GM12801 (cell line): ENCODE data around the gene PDZRN3.

Source experiments
- CTCF ChIP-seq: IDR thresholded peaks from one replicate; pipeline ENCODE4 v1.5.1; 2011; ENCODE audit warnings: control low read depth; ENCODE audit not compliant: insufficient read length; ENCODE audit errors: extremely low read depth

PDZRN3 gene

GRCh38 chr3:73475175-73475574 is 149.6 kb downstream of the PDZRN3 start:
- no peak for TF ChIP-seq CTCF

- TF ChIP-seq CTCF, result no peak
Measured at GRCh38 chr3:73474619-73475018, 150.1 kb downstream of the PDZRN3 start.

- TF ChIP-seq CTCF, result no peak
Measured at GRCh38 chr3:73473898-73474416, 150.8 kb downstream of the PDZRN3 start.

- TF ChIP-seq CTCF, result no peak
Measured at GRCh38 chr3:73473181-73473897, 151.4 kb downstream of the PDZRN3 start.

GRCh38 chr3:73471986-73472787 is 152.6 kb downstream of the PDZRN3 start:
- no peak for TF ChIP-seq CTCF

- TF ChIP-seq CTCF, result no peak
Measured at GRCh38 chr3:73470860-73471259, 153.9 kb downstream of the PDZRN3 start.

- no peak for TF ChIP-seq CTCF
Measured at GRCh38 chr3:73469331-73469730, 155.4 kb downstream of the PDZRN3 start.
